NCI-H526 treated with DMSO at 0.1 percent for 48 hours (cell line): ENCODE measurements around the gene NR4A2.
"Not testable (repeated sequence)": the region's sequence is repeated elsewhere in the genome, so short reads cannot be mapped to it uniquely, and the experiment has no call there.

Experiments used
- DNase-seq: peaks from one replicate; lab custom pipeline; 2025; lab: John Stamatoyannopoulos, UW

Gene NR4A2

DNA sequence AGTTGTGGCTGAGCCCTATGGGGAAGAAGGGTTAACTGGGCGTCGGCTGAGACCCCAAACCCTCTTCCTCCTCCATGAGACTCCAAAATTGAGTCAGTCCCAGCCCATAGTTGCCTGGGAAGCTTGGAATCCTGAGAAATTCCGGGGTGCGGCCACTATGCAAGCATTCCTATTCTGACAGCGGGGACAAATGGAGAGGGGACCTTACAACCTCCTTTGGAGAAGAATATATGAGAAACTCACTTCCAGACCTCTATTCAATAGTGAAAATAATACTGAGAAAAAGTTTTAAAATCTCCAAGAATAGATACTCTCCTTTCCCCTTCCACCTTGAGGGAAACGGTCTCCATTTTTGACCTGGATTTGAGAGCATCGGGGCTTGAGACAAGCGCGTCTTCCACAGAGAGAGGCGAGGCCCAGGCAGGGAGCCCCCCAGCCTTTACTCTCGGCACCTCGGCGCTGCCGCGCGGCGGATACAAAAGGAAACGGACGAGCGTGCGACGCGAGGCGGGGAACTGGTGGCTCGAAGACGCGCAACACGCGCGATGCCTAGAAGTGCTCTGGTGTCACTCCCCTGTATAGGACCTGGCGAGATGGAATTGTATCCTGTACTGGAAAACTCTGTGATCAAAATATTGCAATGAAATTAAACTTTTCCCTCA, 11.1 kb downstream of the NR4A2 start:
- DNase-seq = no peak

- no peak for DNase-seq
These were observed 11.9 kb downstream of the NR4A2 start for GRCh38 chr2:156320486-156321098.

GRCh38 chr2:156319811-156320485, 12.6 kb downstream of the NR4A2 start:
- no peak for DNase-seq

DNA sequence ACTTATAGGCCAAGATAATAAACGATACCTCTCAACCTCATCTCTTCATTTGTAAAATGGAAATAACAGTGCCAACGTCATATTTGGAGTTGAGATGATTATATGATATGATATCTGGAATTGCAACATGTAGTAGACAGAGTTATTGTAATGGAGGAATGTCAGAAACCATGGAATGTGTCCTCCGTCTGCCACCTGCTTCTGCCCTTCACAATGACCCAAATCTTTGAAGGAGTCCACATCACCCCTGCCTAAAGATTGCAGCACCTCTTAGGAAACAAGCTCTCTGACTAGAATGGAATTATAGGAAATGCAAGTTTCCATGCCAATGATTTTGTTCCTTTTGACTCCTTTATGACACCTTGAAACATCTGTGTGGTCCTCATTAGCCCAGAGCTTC, 14.9 kb downstream of the NR4A2 start:
- no peak for DNase-seq

- DNase-seq = no peak
These were observed 20.5 kb downstream of the NR4A2 start for GRCh38 chr2:156311976-156312375.

DNA sequence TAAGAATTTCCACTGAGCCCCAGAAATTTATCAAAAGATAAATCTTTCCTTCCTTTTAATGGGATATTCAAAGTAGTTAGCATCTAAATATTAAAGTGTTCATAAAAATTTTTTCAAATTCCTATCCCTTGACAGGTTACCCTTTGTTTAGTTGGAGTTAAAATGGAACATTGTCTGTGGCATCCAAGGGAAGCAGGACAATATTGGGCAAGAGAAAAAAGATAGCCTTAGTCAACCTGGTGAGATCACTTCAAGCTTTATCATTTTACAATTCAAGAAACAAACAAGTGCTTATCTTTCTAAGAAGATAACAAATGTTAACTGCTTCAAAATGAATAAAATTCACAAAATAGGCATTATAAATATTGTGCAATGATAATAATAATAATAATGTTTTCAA, 21.7 kb downstream of the NR4A2 start:
- DNase-seq = no peak

DNA sequence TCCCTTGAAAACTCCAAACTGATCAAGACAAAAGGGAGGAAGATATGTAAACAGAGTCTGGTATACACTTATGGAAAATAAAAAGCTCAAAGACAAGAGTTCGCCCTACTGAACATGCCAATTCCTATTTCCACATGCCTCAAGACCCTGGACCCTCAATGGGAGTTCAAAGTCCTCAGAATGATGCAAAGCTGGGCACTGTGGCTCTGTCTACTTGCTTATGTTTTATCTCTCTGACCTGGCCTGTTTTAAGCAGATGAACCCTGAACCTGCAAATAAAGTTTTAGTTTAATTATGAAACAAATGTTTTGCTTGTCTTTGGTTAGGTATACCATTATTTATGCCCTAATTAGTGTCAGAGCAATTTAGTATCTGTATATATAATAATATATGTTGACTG, 22.6 kb downstream of the NR4A2 start:
- DNase-seq = no peak

GRCh38 chr2:156309167-156309566, 23.4 kb downstream of the NR4A2 start:
- DNase-seq = no peak

- no peak for DNase-seq
These were observed 25.7 kb downstream of the NR4A2 start for GRCh38 chr2:156306821-156307220.

DNA sequence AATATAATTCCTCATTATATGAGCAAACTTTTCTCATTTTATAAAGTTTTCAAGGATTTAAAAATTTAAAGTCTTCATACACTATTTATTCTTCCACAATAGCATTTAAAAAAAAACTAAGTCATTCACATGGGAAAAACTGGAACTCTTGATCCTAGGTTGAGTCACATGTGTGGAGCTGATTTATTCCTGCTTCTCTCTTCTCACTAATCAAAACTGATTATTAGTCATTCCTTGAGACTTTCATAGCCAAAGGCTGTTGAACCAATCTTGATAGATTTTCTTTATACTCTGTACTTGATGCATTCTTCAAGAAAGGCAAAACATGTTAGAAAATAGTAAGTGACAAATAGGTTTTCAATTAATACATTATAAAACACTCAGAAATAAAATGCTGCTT, 27.4 kb downstream of the NR4A2 start:
- DNase-seq = no peak

- no peak for DNase-seq
These were observed 32.2 kb downstream of the NR4A2 start for GRCh38 chr2:156300337-156300736.

- DNase-seq = no peak
These were observed 37.5 kb downstream of the NR4A2 start for GRCh38 chr2:156294945-156295580.

GRCh38 chr2:156293382-156293781, 39.1 kb downstream of the NR4A2 start:
- DNase-seq = not testable (repeated sequence)

GRCh38 chr2:156279446-156280150, 52.9 kb downstream of the NR4A2 start:
- no peak for DNase-seq
